Mesodermal cell (in vitro differentiated cells): ENCODE data around the gene PTPN20.

ENCODE experiments used
- H3K27ac ChIP-seq: 2 replicates; pipeline ENCODE4 v1.7.0; 2013; ENCODE audit warnings: mild to moderate bottlenecking, low read depth, low read length, moderate library complexity; ENCODE audit not compliant: severe bottlenecking
- H3K36me3 ChIP-seq: 2 replicates; pipeline ENCODE4 v1.7.1; 2013; ENCODE audit warnings: mild to moderate bottlenecking, low read length, moderate library complexity; ENCODE audit not compliant: control insufficient read depth, insufficient read depth
- H3K4me1 ChIP-seq: one replicate; pipeline ENCODE4 v1.7.1; 2013; ENCODE audit warnings: mild to moderate bottlenecking, low read length; ENCODE audit not compliant: insufficient read depth, control insufficient read depth, poor library complexity, severe bottlenecking
- H3K4me3 ChIP-seq: 2 replicates; pipeline ENCODE4 v1.7.0; 2013; ENCODE audit warnings: low read length, control low read depth, mild to moderate bottlenecking; ENCODE audit not compliant: insufficient read depth, poor library complexity, severe bottlenecking; ENCODE audit errors: extremely low read depth
- H3K9me3 ChIP-seq: 2 replicates; pipeline ENCODE4 v1.7.1; 2013; ENCODE audit warnings: mild to moderate bottlenecking, low read length, moderate library complexity; ENCODE audit not compliant: control insufficient read depth
- WGBS, 2 experiments: methylation state at CpG; one replicate each; pipeline ENCODE4 v1.1.5; 2013; ENCODE audit warnings: missing lambda C conversion rate in 2 of 2; ENCODE audit not compliant: insufficient coverage in 2 of 2; 5-methylcytosine and 5-hydroxymethylcytosine counted together

The PTPN20 gene

DNA sequence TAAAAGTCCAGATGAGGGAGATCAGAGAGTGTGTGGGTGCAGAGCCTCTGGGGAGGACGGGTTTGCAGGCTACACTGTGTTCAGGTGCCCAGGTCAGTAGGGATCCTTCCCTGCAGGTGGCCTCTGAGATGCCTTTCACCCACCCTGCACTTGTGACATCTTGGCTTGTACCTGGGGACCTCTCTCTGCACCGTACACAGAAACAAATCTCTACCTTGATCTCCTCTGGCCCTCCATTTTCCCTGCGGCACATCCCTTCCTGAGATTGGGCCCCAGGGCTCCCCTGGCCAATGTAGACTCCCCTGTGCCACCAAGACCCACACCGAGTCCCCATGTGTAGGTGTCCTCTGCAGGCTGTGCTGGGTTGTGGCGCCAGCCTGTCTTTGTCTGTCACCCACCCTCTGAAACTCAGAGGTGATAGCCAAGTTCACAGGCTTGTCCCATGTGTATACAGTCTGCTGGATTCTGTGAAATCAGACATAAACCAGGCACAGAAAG, 140.6 kb downstream of the PTPN20 start:
- Histone ChIP-seq H3K36me3 (no peaks in the 10 kb centered on the region), H3K4me3 (no peak overlapping the region), H3K27ac (no peak overlapping the region), H3K4me1 (peaks cover 5% of the 10 kb centered on the region), H3K9me3 (no peaks in the 10 kb centered on the region)
- WGBS, 2 experiments, result 78 to 81% methylated on average over 4 to 5 of the region's 5 CpGs
